GM12872 (cell line): Measurements from ENCODE around the gene NPTX2.

Experiments used
- CTCF ChIP-seq: IDR thresholded peaks from 3 replicates; pipeline ENCODE4 v1.5.1; 2011; ENCODE audit warnings: low read depth, mild to moderate bottlenecking, low read length, moderate library complexity; ENCODE audit not compliant: insufficient read depth

NPTX2 gene

GRCh38 chr7:98602755-98603398 is 14.2 kb upstream of the NPTX2 start:
- no peak for TF ChIP-seq CTCF

- no peak for TF ChIP-seq CTCF
Measured at GRCh38 chr7:98603399-98603788, 13.7 kb upstream of the NPTX2 start.

GRCh38 chr7:98613601-98614425 is 3.3 kb upstream of the NPTX2 start:
- no peak for TF ChIP-seq CTCF

DNA sequence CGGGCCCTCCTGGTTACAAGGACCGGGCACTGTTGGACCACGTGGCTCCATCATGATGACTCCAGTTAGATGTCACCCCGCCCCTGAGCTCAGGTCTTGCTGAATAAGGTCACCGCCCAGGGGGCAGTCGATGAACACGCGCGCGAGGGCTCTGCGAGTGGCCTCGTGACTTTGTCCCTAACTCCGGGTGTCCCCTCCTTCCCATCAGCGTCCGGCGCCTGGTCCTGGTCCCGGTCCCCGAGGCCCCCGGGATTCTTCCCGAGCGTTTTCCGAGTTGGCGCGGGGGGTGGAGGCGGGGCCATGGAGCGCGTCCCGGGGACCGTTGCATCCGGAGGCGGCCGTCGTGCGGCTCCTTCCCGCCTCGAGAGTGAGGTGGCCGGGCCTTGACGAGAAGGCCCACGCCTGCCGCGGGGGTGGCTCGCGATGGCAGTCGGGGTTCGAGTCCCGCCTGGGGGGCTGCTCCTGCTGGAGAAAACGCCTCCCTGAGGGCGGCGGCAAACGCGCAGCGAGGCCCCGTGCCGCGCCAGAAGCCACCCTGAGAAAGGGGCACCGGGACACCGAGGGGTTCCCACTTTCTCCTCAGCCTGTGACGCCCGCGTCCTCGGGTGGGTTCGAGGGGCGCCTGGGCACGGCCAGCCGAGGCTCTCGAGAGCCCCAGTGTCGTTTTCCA is 569 bp upstream of the NPTX2 start:
- TF ChIP-seq CTCF, result no peak

GRCh38 chr7:98617960-98618418 is 904 bp downstream of the NPTX2 start:
- TF ChIP-seq CTCF, result no peak

DNA sequence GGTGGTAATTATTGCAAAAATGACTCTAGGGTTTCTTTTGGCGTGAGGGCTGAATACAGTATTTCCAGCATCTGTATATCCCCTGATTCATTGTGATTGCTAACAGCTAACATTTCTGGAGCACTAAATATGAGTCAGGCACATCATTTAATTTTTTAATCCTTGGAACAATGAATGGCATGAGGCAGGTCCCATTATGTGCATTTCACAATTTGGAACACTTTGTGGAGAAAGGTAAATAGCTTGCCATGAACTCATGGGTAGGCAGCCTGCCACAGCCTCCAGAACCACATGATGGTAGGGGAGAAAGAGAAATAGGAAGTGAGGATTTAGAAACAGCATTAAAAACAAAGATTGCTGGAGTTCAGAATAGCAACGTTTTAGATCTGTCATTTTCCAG is 1.7 kb downstream of the NPTX2 start:
- no peak for TF ChIP-seq CTCF
